ENCODE data around the gene PXMP4. TPM values are rescaled to one million over a fixed set of nuclear protein-coding genes. Genes with fewer than 3 reads are reported as not detected.

Gene PXMP4
- total RNA-seq, 3 donors from 2014 or later, result 7.9 to 14.3 (median 9.1) TPM

DNA sequence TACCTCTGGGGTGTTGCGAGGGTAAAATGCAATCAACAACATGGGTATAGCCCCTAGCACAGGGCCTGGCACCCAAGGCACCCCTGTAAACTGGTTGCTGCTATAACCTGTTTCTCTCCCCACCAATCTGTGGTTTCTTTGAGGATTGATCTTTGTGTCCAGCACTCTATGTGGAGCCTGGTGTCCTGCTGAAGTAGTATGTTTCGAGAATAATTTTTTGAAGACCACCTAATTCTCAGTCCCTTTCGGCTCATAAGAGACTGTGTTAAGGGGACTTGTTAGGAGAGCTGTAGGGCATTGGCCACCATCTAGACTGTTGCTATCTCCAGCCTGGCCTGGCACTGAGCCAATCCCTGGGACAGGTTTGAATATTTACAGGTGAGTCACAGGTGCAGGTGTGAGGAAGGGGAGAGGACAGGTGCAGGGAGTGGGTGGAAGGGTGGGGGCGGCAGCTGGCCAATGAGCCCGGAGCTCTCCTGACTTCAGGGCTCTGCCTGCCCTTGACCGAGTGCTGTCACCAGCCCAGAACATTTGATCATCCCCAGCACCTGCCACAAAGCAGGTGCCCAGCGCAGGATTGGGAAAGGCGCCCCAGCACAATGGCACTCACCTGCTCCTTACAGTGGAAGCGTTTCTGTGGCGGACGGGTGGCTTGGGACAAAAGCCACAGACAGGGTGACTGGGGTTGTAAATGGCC, 66.1 kb downstream of the PXMP4 start:
- Histone ChIP-seq H3K27ac (peak overlapping the region; percentile 50 to 58), H3K36me3 (no peaks in the 10 kb centered on the region), H3K4me1 (no peaks in the 10 kb centered on the region), H3K9me3 (no peaks in the 10 kb centered on the region), H3K27me3 (no peaks in the 10 kb centered on the region), H3K4me3 (no peak overlapping the region)
- TF ChIP-seq, protein P1, sequence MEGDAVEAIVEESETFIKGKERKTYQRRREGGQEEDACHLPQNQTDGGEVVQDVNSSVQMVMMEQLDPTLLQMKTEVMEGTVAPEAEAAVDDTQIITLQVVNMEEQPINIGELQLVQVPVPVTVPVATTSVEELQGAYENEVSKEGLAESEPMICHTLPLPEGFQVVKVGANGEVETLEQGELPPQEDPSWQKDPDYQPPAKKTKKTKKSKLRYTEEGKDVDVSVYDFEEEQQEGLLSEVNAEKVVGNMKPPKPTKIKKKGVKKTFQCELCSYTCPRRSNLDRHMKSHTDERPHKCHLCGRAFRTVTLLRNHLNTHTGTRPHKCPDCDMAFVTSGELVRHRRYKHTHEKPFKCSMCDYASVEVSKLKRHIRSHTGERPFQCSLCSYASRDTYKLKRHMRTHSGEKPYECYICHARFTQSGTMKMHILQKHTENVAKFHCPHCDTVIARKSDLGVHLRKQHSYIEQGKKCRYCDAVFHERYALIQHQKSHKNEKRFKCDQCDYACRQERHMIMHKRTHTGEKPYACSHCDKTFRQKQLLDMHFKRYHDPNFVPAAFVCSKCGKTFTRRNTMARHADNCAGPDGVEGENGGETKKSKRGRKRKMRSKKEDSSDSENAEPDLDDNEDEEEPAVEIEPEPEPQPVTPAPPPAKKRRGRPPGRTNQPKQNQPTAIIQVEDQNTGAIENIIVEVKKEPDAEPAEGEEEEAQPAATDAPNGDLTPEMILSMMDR (IDR thresholded peaks at IDR 0.05), result no peak
- peak in 1 of 3 donors; percentile 39 for TF ChIP-seq POLR2AphosphoS5 (IDR thresholded peaks at IDR 0.05)
- DNase-seq (ENCODE audit: low spot score in 2 of 2), result peak; percentile 72 to 86
- intact Hi-C loops (cut with DNase I; ENCODE audit: low total_unique reads), result loop anchor here (10.0 kb wide), 1 partner anchor 189 kb away; no protein-coding TSS in a partner anchor

DNA sequence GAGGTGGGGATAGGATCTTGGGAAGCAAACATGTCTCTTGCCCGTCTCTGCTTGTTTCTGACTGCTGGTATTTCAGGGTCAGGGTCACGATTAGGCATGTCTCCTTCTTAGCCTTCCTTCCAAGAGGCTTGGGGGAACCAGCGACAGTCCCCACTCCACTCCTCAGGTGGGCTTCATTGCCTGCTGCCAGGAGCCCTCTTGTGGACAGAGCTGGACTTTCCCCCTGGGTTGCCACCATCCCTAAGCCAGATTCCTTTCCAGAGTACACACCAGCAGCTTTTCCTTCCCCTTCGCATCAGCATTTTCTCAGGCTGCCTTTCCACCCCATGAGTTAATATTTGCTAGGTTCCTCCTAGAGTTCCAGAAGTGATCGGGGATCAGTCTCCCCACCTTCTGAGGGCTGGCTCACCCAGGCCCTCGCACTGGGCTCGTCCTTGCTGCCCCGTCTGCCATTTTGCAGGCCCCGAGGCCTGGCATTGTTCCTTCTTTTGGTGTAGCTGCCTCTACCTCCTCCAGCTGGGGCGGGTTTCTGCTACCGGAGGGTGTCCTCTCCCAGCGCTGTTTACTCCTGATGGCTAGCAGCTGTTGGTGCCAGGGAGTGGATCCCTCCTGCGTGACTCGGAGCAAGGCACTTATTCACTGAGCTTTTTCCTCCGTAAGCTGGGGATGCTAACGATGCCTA, 66.8 kb downstream of the PXMP4 start:
- DNase-seq (ENCODE audit: low spot score in 2 of 2), result no peak
- TF ChIP-seq POLR2A (IDR thresholded peaks at IDR 0.05), result no peak
- TF ChIP-seq, protein P1 (IDR thresholded peaks at IDR 0.05), result peak; percentile 34 to 80 (median 58)
- peak overlapping the region in 2 of 3 donors; percentile 20 to 46 for H3K4me3 ChIP-seq
- no peaks in the 10 kb centered on the region for H3K36me3 ChIP-seq
- intact Hi-C loops (cut with DNase I; ENCODE audit: low total_unique reads), result loop anchor here (10.0 kb wide), 1 partner anchor 189 kb away; no protein-coding TSS in a partner anchor
- peak overlapping the region; percentile 50 to 58 for H3K27ac ChIP-seq
- H3K27me3 ChIP-seq, result no peaks in the 10 kb centered on the region
- no peaks in the 10 kb centered on the region for H3K9me3 ChIP-seq
- H3K4me1 ChIP-seq, result peaks cover 0 to 5% of the 10 kb centered on the region in 2 donors

Other genes with a start within 250 kb of the PXMP4 start
- gene CBFA2T2, start 230.2 kb downstream of the PXMP4 start, total RNA-seq, result 10 to 100 TPM; 10.9 to 20.9 (median 17.0) TPM
- gene C20orf144, start 58.0 kb downstream of the PXMP4 start, total RNA-seq, result under 1 TPM; 0.16 to 0.33 (median 0.29) TPM
- gene ACTL10, start 53.4 kb downstream of the PXMP4 start, total RNA-seq, result 1 to 10 TPM; 1.4 to 3.4 (median 2.6) TPM
- gene NECAB3, start 45.9 kb downstream of the PXMP4 start, total RNA-seq, result 10 to 100 TPM; 23.4 to 37.3 (median 28.5) TPM
- 1 to 10 TPM in 1 of 3 donors, under 1 TPM in 2; 0.33 to 2.2 (median 0.88) TPM for gene E2F1, start 33.9 kb downstream of the PXMP4 start, total RNA-seq
- 1 to 10 TPM; 1.8 to 3.3 (median 2.5) TPM for gene ZNF341, start 11.7 kb upstream of the PXMP4 start, total RNA-seq
- 100 to 1,000 TPM in 1 of 3 donors, 10 to 100 TPM in 2; 76.4 to 106 (median 95.4) TPM for gene CHMP4B, start 91.0 kb upstream of the PXMP4 start, total RNA-seq